ENCODE data around the gene SLC9A4. TPM values are rescaled to one million over a fixed set of nuclear protein-coding genes. Genes with fewer than 3 reads are reported as not detected.
A peak's percentile ranks its signal among the peaks of the same experiment; 100 is the strongest.
"Not testable (repeated sequence)": the region's sequence is repeated elsewhere in the genome, so short reads cannot be mapped to it uniquely, and the experiment has no call there.

The SLC9A4 gene
- total RNA-seq, 5 donors from 2014 or later (not counting 1 experiment from before 2014, with no cell fraction given) = 0.09 to 0.13 TPM; not detected in 3

DNA sequence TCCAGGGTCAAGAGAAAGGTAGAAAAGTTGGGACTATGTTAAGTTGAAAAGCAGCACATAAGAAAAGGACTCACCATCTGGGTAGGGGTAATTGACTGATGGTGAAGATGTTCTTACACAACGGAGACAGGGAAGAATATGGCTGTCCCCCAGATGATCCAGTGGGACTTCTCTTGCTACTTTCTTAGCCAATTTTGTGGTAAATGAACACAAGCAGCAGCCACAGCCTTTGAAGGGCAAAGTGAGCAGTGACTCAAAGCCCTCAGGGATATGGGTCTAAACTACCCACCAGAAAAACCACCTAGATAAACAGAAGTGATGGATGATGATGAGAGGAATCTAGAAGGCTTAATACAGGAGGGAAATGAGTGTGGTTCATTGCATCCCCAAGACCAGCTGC, 80.6 kb downstream of the SLC9A4 start:
- DNase-seq (no peak), ATAC-seq (replicated peaks in 1 of 4) (no peak)
- Mint-ChIP-seq H3K27me3 (peaks cover 2 to 5% of the 10 kb centered on the region in 2 donors), H3K4me3 (no peak overlapping the region), H3K9me3 (peaks cover 6 to 19% (median 19%) of the 10 kb centered on the region in 3 donors), H3K36me3 (no peaks in the 10 kb centered on the region), H3K4me1 (peaks cover 0 to 2% (median 0%) of the 10 kb centered on the region in 3 donors), H3K27ac (no peak overlapping the region)
- Histone ChIP-seq H3K9me3 (no peaks in the 10 kb centered on the region), H3K27me3 (replicated peaks in 1 of 2; ENCODE audit: control insufficient read depth in 2 of 2, extremely low read depth in 1 of 2, insufficient read depth in 2 of 2, low read length in 1 of 2) (no peaks in the 10 kb centered on the region), H3K4me1 (ENCODE audit: control insufficient read depth in 1 of 2, extremely low read depth in 1 of 2, insufficient read depth in 2 of 2, low read length in 2 of 2) (no peaks in the 10 kb centered on the region), H3K36me3 (ENCODE audit: control insufficient read depth in 2 of 2, extremely low read depth in 1 of 2, insufficient read depth in 1 of 2, low read length in 1 of 2) (no peaks in the 10 kb centered on the region), H3K27ac (ENCODE audit: low read length) (no peak overlapping the region), H3K4me3 (ENCODE audit: control insufficient read depth in 1 of 2, extremely low read depth in 1 of 2, low read length in 1 of 2) (no peak overlapping the region)
- WGBS (ENCODE audit: insufficient coverage) = 0% methylated on average over 1 of the region's 1 CpG
- ChIA-PET POLR2A (no interaction called here), CTCF (no interaction called here)

GRCh38 chr2:102558463-102558862, 85.4 kb downstream of the SLC9A4 start:
- ChIA-PET POLR2A (no interaction called here), CTCF (no interaction called here)
- Mint-ChIP-seq H3K4me3 (no peak overlapping the region), H3K9me3 (no peaks in the 10 kb centered on the region), H3K27ac (no peak overlapping the region), H3K27me3 (peaks cover 0 to 8% of the 10 kb centered on the region in 2 donors), H3K36me3 (no peaks in the 10 kb centered on the region), H3K4me1 (peaks cover 0 to 2% (median 0%) of the 10 kb centered on the region in 3 donors)
- Histone ChIP-seq H3K27ac (ENCODE audit: low read length) (no peak overlapping the region), H3K4me3 (ENCODE audit: control insufficient read depth in 1 of 2, extremely low read depth in 1 of 2, low read length in 1 of 2) (no peak overlapping the region), H3K27me3 (replicated peaks in 1 of 2; ENCODE audit: control insufficient read depth in 2 of 2, extremely low read depth in 1 of 2, insufficient read depth in 2 of 2, low read length in 1 of 2) (no peaks in the 10 kb centered on the region), H3K36me3 (ENCODE audit: control insufficient read depth in 2 of 2, extremely low read depth in 1 of 2, insufficient read depth in 1 of 2, low read length in 1 of 2) (no peaks in the 10 kb centered on the region), H3K4me1 (ENCODE audit: control insufficient read depth in 1 of 2, extremely low read depth in 1 of 2, insufficient read depth in 2 of 2, low read length in 2 of 2) (no peaks in the 10 kb centered on the region), H3K9me3 (no peaks in the 10 kb centered on the region)
- WGBS (ENCODE audit: insufficient coverage) = no CpG with 5 or more reads among the region's 1 CpG
- no peak for ATAC-seq (replicated peaks in 1 of 4)
- DNase-seq = no peak

GRCh38 chr2:102562542-102562941, 89.5 kb downstream of the SLC9A4 start:
- H3K4me1 Mint-ChIP-seq; DNase-seq; H3K27ac ChIP-seq (ENCODE audit: low read length); H3K27ac Mint-ChIP-seq; H3K4me1 ChIP-seq (ENCODE audit: control insufficient read depth in 1 of 2, extremely low read depth in 1 of 2, insufficient read depth in 2 of 2, low read length in 2 of 2); H3K4me3 Mint-ChIP-seq; H3K9me3 ChIP-seq; ATAC-seq (replicated peaks in 1 of 4); H3K27me3 ChIP-seq (replicated peaks in 1 of 2; ENCODE audit: control insufficient read depth in 2 of 2, extremely low read depth in 1 of 2, insufficient read depth in 2 of 2, low read length in 1 of 2); POLR2A ChIA-PET; H3K4me3 ChIP-seq (ENCODE audit: control insufficient read depth in 1 of 2, extremely low read depth in 1 of 2, low read length in 1 of 2); H3K36me3 ChIP-seq (ENCODE audit: control insufficient read depth in 2 of 2, extremely low read depth in 1 of 2, insufficient read depth in 1 of 2, low read length in 1 of 2); H3K27me3 Mint-ChIP-seq; CTCF ChIA-PET; H3K36me3 Mint-ChIP-seq: not testable (repeated sequence)
- H3K9me3 Mint-ChIP-seq = peaks cover 0 to 15% (median 7%) of the 10 kb centered on the region in 3 donors
- no CpG with 5 or more reads among the region's 1 CpG for WGBS (ENCODE audit: insufficient coverage)

- Mint-ChIP-seq H3K27ac (no peak overlapping the region), H3K36me3 (no peaks in the 10 kb centered on the region), H3K4me1 (no peaks in the 10 kb centered on the region), H3K4me3 (no peak overlapping the region), H3K9me3 (peaks cover 4 to 18% (median 17%) of the 10 kb centered on the region in 3 donors), H3K27me3 (peaks cover 5 to 15% of the 10 kb centered on the region in 2 donors)
- Histone ChIP-seq H3K27me3 (replicated peaks in 1 of 2; ENCODE audit: control insufficient read depth in 2 of 2, extremely low read depth in 1 of 2, insufficient read depth in 2 of 2, low read length in 1 of 2) (no peaks in the 10 kb centered on the region), H3K4me1 (ENCODE audit: control insufficient read depth in 1 of 2, extremely low read depth in 1 of 2, insufficient read depth in 2 of 2, low read length in 2 of 2) (no peaks in the 10 kb centered on the region), H3K36me3 (ENCODE audit: control insufficient read depth in 2 of 2, extremely low read depth in 1 of 2, insufficient read depth in 1 of 2, low read length in 1 of 2) (no peaks in the 10 kb centered on the region), H3K9me3 (no peaks in the 10 kb centered on the region), H3K4me3 (ENCODE audit: control insufficient read depth in 1 of 2, extremely low read depth in 1 of 2, low read length in 1 of 2) (no peak overlapping the region), H3K27ac (ENCODE audit: low read length) (no peak overlapping the region)
- POLR2A ChIA-PET = no interaction called here
- ATAC-seq (replicated peaks in 1 of 4) (no peak), DNase-seq (no peak)
- WGBS (ENCODE audit: insufficient coverage) = no CpG with 5 or more reads among the region's 1 CpG
- CTCF ChIA-PET = no interaction called here
These were observed 102.9 kb downstream of the SLC9A4 start for GRCh38 chr2:102575888-102576287.

DNA sequence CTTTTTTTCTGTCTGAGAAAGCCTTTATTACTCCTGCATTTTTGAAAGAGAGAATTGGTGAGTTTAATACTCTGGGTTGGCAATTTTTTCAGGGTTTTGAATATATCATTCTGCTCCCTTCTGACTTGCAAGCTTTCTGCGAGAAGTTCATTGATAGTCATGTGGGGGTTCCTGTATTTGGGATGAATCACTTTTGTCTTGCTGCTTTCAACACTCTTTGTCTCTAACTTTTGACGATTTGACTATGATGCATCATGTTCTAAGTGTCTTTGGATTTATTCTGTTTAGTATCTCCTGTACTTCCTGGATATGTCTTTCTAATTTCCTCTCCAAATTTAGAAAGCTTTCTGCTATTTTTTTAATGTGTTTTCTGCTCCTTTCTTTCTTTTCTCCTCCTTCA, 105.3 kb downstream of the SLC9A4 start:
- H3K4me3 ChIP-seq (ENCODE audit: control insufficient read depth in 1 of 2, extremely low read depth in 1 of 2, low read length in 1 of 2) = no peak overlapping the region
- Mint-ChIP-seq H3K9me3 (peaks cover under 1 to 14% (median 11%) of the 10 kb centered on the region in 3 donors), H3K27ac (no peak overlapping the region), H3K27me3 (peaks cover 10 to 14% of the 10 kb centered on the region in 2 donors), H3K4me1 (peaks cover 0 to 8% (median 6%) of the 10 kb centered on the region in 3 donors), H3K36me3 (no peaks in the 10 kb centered on the region), H3K4me3 (no peak overlapping the region)
- no peaks in the 10 kb centered on the region for H3K9me3 ChIP-seq
- no CpG with 5 or more reads among the region's 2 CpGs for WGBS (ENCODE audit: insufficient coverage)
- POLR2A ChIA-PET = interaction anchor here in 1 of 2 donors (0.6 kb wide), 1 partner anchor 63 kb away, joined by 3 read pairs; no protein-coding TSS in a partner anchor
- no peaks in the 10 kb centered on the region for H3K36me3 ChIP-seq (ENCODE audit: control insufficient read depth in 2 of 2, extremely low read depth in 1 of 2, insufficient read depth in 1 of 2, low read length in 1 of 2)
- H3K4me1 ChIP-seq (ENCODE audit: control insufficient read depth in 1 of 2, extremely low read depth in 1 of 2, insufficient read depth in 2 of 2, low read length in 2 of 2) = no peaks in the 10 kb centered on the region
- H3K27me3 ChIP-seq (replicated peaks in 1 of 2; ENCODE audit: control insufficient read depth in 2 of 2, extremely low read depth in 1 of 2, insufficient read depth in 2 of 2, low read length in 1 of 2) = no peaks in the 10 kb centered on the region
- no peak overlapping the region for H3K27ac ChIP-seq (ENCODE audit: low read length)
- CTCF ChIA-PET = no interaction called here
- DNase-seq (no peak), ATAC-seq (replicated peaks in 1 of 4) (no peak)

DNA sequence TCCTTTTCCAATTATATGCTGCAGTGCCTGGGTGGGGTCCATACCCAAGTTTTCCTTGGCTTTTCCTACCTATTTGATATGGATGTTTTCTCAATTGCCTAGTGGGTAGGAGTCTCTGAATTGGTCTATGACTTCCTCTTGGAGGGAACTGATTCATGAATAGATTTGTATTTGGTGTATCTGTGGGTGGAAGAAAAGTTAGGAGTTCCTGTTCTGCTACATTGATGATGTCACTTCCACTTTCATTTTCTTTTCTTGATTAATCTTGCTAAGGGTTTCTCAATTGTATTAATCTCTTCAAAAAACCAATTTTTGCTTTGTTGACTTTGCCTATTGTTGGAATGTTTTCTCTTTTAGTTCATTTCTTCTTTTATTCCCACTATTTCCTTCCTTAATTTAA, 108.9 kb downstream of the SLC9A4 start:
- Mint-ChIP-seq H3K27ac (no peak overlapping the region), H3K4me3 (peak overlapping the region in 2 of 3 donors; percentile 19 to 49)
- CTCF ChIA-PET = no interaction called here

GRCh38 chr2:102582845-102583244, 109.8 kb downstream of the SLC9A4 start:
- WGBS (ENCODE audit: insufficient coverage) = no CpG with 5 or more reads among the region's 2 CpGs
- DNase-seq (no peak), ATAC-seq (replicated peaks in 1 of 4) (no peak)
- no peaks in the 10 kb centered on the region for H3K4me1 ChIP-seq (ENCODE audit: control insufficient read depth in 1 of 2, extremely low read depth in 1 of 2, insufficient read depth in 2 of 2, low read length in 2 of 2)
- H3K9me3 ChIP-seq = no peaks in the 10 kb centered on the region
- H3K27me3 ChIP-seq (replicated peaks in 1 of 2; ENCODE audit: control insufficient read depth in 2 of 2, extremely low read depth in 1 of 2, insufficient read depth in 2 of 2, low read length in 1 of 2) = no peaks in the 10 kb centered on the region
- POLR2A ChIA-PET = no interaction called here
- H3K36me3 ChIP-seq (ENCODE audit: control insufficient read depth in 2 of 2, extremely low read depth in 1 of 2, insufficient read depth in 1 of 2, low read length in 1 of 2) = no peaks in the 10 kb centered on the region
- CTCF ChIA-PET = interaction anchor here in 1 of 2 donors (0.6 kb wide), 1 partner anchor 42 kb away, joined by 3 read pairs; no protein-coding TSS in a partner anchor
- H3K27ac ChIP-seq (ENCODE audit: low read length) = no peak overlapping the region
- peaks cover 0 to 8% (median 6%) of the 10 kb centered on the region in 3 donors for H3K4me1 Mint-ChIP-seq
- H3K27me3 Mint-ChIP-seq = peaks cover 14 to 15% of the 10 kb centered on the region in 2 donors
- peaks cover 0 to 6% (median 4%) of the 10 kb centered on the region in 3 donors for H3K9me3 Mint-ChIP-seq
- H3K27ac Mint-ChIP-seq = no peak overlapping the region
- H3K4me3 ChIP-seq (ENCODE audit: control insufficient read depth in 1 of 2, extremely low read depth in 1 of 2, low read length in 1 of 2) = no peak overlapping the region
- H3K36me3 Mint-ChIP-seq = no peaks in the 10 kb centered on the region
- no peak overlapping the region for H3K4me3 Mint-ChIP-seq

More for the DNA sequence above, 108.9 kb downstream of the SLC9A4 start:
- ATAC-seq (replicated peaks in 1 of 4) (no peak), DNase-seq (no peak)
- POLR2A ChIA-PET = no interaction called here
- H3K27me3 ChIP-seq (replicated peaks in 1 of 2; ENCODE audit: control insufficient read depth in 2 of 2, extremely low read depth in 1 of 2, insufficient read depth in 2 of 2, low read length in 1 of 2) = no peaks in the 10 kb centered on the region
- no peaks in the 10 kb centered on the region for H3K36me3 ChIP-seq (ENCODE audit: control insufficient read depth in 2 of 2, extremely low read depth in 1 of 2, insufficient read depth in 1 of 2, low read length in 1 of 2)
- no peak overlapping the region for H3K27ac ChIP-seq (ENCODE audit: low read length)
- no peak overlapping the region for H3K4me3 ChIP-seq (ENCODE audit: control insufficient read depth in 1 of 2, extremely low read depth in 1 of 2, low read length in 1 of 2)
- no peaks in the 10 kb centered on the region for H3K4me1 ChIP-seq (ENCODE audit: control insufficient read depth in 1 of 2, extremely low read depth in 1 of 2, insufficient read depth in 2 of 2, low read length in 2 of 2)
- no peaks in the 10 kb centered on the region for H3K9me3 ChIP-seq
- H3K4me1 Mint-ChIP-seq = peaks cover 0 to 8% (median 6%) of the 10 kb centered on the region in 3 donors
- H3K9me3 Mint-ChIP-seq = peaks cover 0 to 9% (median 4%) of the 10 kb centered on the region in 3 donors
- H3K27me3 Mint-ChIP-seq = peaks cover 10 to 12% of the 10 kb centered on the region in 2 donors
- no peaks in the 10 kb centered on the region for H3K36me3 Mint-ChIP-seq
